Upper lobe of left lung (tissue), 4 donors: ENCODE results near the gene CRYBB3.

Source experiments
- POLR2A ChIP-seq, 4 donors: fragments of 450-650 bp; IDR thresholded peaks; one replicate each; pipeline ENCODE4 v1.5.1; 2016 to 2017; ENCODE audit warnings: antibody characterized with exemption in 4 of 4, mild to moderate bottlenecking in 2 of 4
- TF ChIP-seq, protein P1 (sequence below), 6 experiments: fragments of 450-650 bp in 4 of 6; fragments of 200-600 bp in 2 of 6; sonication (generic) in 2 of 6; IDR thresholded peaks; one replicate each; pipeline ENCODE4 v1.5.1; 2016 to 2019; ENCODE audit warnings: antibody characterized with exemption in 6 of 6

DNA sequence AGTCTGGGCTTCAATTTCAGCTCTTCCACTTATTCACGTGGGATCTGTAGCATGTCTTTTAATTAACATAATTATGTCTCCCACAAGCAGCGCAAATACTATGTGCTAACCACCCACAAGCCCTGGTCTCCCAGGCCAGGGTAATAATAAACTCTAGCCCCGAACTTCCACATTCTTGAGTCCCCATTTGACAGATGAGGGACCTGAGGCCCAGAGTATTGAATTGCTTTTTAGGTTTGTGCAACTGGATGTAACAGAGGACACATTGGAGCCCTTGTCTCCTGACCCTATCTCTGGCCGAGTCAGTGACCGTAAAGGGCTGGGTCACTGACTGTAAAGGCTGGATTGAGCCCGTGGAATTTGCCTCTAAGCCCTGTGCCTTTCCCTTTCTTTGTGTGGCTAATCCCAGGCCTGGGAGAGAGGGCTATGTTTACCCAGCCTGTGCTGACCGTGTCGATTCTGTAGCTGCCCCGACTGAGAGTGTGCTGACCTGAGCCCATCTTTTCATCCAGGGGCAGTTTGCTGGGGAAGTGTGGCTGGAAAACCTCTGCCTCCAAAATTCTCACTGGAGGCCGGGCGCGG, 23.7 kb downstream of the CRYBB3 start:
- TF ChIP-seq, protein P1, sequence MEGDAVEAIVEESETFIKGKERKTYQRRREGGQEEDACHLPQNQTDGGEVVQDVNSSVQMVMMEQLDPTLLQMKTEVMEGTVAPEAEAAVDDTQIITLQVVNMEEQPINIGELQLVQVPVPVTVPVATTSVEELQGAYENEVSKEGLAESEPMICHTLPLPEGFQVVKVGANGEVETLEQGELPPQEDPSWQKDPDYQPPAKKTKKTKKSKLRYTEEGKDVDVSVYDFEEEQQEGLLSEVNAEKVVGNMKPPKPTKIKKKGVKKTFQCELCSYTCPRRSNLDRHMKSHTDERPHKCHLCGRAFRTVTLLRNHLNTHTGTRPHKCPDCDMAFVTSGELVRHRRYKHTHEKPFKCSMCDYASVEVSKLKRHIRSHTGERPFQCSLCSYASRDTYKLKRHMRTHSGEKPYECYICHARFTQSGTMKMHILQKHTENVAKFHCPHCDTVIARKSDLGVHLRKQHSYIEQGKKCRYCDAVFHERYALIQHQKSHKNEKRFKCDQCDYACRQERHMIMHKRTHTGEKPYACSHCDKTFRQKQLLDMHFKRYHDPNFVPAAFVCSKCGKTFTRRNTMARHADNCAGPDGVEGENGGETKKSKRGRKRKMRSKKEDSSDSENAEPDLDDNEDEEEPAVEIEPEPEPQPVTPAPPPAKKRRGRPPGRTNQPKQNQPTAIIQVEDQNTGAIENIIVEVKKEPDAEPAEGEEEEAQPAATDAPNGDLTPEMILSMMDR (IDR thresholded peaks at IDR 0.05), result no peak
- TF ChIP-seq POLR2A (IDR thresholded peaks at IDR 0.05), result no peak
